Gastrocnemius medialis (tissue), 4 donors: ENCODE data around the gene OR9G1.

Experiments used
- POLR2A ChIP-seq, 2 donors: fragments of 450-650 bp; IDR thresholded peaks; one replicate each; pipeline ENCODE4 v1.6.1; 2017; ENCODE audit warnings: antibody characterized with exemption in 2 of 2, mild to moderate bottlenecking in 2 of 2, moderate library complexity in 2 of 2
- TF ChIP-seq, protein P1 (sequence below), 5 experiments: fragments of 450-650 bp in 3 of 5; fragments of 200-600 bp in 2 of 5; sonication (generic) in 2 of 5; IDR thresholded peaks in 4 of 5; conservative IDR thresholded peaks in 1 of 5; 1 replicate in 4 of 5; 2 replicates in 1 of 5; pipeline ENCODE4 v1.5.1; 2016 to 2019; ENCODE audit warnings: antibody characterized with exemption in 5 of 5, mild to moderate bottlenecking in 3 of 5, moderate library complexity in 3 of 5

DNA sequence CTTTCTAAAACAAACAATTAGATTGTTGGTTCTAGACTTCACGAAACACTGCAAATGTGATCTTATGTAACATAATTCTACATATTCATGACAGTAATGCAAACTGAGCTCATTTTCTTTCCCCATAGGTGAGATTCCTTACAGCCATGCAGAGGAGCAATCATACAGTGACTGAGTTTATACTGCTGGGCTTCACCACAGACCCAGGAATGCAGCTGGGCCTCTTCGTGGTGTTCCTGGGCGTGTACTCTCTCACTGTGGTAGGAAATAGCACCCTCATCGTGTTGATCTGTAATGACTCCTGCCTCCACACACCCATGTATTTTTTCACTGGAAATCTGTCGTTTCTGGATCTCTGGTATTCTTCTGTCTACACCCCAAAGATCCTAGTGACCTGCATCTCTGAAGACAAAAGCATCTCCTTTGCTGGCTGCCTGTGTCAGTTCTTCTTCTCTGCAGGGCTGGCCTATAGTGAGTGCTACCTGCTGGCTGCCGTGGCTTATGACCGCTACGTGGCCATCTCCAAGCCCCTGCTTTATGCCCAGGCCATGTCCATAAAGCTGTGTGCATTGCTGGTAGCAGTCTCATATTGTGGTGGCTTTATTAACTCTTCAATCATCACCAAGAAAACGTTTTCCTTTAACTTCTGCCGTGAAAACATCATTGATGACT, 1.5 kb downstream of the OR9G1 start:
- TF ChIP-seq, protein P1, sequence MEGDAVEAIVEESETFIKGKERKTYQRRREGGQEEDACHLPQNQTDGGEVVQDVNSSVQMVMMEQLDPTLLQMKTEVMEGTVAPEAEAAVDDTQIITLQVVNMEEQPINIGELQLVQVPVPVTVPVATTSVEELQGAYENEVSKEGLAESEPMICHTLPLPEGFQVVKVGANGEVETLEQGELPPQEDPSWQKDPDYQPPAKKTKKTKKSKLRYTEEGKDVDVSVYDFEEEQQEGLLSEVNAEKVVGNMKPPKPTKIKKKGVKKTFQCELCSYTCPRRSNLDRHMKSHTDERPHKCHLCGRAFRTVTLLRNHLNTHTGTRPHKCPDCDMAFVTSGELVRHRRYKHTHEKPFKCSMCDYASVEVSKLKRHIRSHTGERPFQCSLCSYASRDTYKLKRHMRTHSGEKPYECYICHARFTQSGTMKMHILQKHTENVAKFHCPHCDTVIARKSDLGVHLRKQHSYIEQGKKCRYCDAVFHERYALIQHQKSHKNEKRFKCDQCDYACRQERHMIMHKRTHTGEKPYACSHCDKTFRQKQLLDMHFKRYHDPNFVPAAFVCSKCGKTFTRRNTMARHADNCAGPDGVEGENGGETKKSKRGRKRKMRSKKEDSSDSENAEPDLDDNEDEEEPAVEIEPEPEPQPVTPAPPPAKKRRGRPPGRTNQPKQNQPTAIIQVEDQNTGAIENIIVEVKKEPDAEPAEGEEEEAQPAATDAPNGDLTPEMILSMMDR (IDR thresholded peaks at IDR 0.05 in 4 of 5, conservative IDR thresholded peaks at IDR 0.05 in 1 of 5) = no peak
- TF ChIP-seq POLR2A (IDR thresholded peaks at IDR 0.05) = no peak
